GM19397 (cell line): ENCODE data around the gene TMEM200A.
A peak's percentile ranks its signal among the peaks of the same experiment; 100 is the strongest.

Source experiments
- ATAC-seq: cut with Tn5 transposase; IDR thresholded peaks from one replicate; pipeline ENCODE4 v1.9.1; 2021; ENCODE audit warnings: mild to moderate bottlenecking, moderate library complexity; ENCODE audit not compliant: unreplicated experiment

TMEM200A gene

DNA sequence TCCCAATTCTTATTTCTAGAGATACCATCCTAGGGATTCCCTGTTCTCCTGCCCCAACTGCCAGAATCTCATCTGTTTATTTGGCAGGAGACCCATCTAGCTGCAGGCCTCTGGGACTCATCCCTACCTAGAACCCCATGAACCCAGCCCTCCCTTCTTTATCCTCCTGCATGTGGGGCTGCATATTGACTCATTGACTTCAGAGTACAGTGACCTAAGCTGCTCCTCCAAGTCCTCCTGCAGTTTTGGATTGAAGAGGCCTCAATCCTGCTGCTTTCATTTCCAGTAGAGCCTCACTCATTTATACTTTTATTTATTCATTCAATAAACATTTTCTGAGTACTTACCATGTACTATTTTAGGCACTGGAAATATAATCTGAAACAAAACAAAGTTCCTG, 11.6 kb downstream of the TMEM200A start:
- no peak for ATAC-seq

DNA sequence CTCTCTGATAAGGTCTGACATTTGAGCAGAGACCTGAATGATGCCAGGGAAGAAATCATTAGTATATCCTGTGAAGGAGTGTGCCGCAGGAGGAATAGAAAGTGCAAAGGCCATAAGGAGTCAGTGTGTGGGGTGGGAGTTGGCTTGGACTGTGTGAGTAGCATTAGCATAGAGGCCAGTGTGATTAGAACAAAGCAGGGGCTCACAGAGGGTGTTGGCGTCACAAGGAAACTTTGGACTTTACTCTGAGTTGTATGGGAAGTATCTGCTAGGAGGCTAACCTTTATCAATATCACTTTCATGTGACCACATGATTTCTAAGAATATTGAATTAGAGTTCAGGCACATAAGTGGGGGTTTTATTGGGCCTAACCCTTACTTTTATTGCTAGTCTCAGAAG, 12.1 kb downstream of the TMEM200A start:
- no peak for ATAC-seq

DNA sequence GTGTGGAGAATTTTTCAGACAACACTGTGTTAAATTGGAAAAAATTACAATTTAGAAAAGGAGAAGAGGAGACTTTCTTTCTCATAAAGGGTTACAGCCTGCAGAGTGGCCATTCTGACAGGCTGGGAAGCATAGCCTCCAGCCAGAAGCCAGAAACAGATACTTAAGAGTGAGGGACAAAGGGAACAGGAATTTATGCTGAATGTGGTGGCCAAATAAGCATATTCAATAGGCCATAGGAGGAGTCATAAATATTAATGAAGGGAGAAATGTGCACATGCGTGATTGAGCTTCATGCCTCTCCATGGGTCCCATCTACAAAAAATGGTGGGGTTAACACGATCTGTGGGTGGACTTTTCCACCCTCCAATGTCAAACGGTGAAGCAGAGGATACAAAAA, 13.4 kb downstream of the TMEM200A start:
- no peak for ATAC-seq

DNA sequence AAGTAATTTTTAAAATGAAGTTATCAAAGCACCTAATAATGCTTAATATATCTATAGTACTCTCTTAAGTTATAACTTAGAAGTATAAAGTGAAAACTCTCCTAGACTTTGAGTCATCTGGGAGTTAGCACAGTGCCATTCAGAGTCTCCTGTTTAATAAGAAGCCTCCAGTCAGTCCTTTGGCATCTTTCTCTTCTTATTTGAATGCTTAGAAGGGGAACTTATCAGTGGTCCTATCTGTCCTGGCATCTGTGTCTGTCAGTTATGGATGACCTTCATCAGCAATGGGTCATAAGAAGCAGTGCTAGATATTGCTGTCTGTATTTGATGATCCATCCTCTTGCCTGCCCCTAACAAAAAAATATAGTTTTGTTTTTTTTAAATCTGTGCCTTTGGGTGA, 15.2 kb downstream of the TMEM200A start:
- no peak for ATAC-seq

DNA sequence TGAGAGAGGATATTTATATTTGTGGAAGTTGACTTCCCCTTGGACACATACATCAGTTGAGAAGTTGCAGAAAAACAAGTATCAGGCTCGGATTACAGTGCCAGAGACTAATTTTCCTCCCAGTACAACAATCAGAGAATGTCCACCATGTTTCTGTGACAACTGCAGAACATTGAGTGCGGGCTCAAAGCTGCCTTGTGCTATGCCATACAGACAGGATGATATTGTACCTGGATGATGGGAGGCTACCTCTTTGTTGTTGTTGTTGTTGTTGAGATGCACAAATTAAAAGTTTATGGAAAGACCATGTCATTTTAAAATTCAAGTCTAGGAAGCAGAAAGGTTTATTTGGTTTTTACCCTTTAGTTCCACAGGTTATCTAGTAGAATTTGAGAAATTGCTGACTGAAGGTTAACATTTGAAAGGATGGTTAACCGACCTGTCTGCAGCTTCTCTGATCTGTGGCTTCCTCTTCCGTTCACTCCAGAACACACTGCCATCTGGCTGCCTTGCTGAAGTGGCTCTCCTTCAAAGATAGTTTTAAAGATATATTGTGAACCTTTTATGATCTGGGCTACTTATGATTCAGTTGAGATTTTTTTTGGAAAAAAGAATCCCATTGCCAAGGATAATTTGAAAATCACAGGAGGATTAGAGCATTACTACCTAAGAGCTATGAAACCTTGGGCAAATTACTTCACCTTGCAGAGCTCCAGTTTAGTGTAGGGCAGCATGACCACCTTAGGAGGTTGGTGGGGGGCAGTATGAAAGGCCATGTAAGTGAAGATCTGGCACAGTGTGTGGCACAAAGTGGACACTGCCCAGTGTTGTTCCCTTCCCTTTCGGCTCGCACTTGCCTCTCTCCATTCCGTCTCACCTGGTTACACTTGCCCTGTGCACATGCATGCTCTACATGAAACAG, 15.9 kb downstream of the TMEM200A start:
- ATAC-seq, result peak; percentile 77

DNA sequence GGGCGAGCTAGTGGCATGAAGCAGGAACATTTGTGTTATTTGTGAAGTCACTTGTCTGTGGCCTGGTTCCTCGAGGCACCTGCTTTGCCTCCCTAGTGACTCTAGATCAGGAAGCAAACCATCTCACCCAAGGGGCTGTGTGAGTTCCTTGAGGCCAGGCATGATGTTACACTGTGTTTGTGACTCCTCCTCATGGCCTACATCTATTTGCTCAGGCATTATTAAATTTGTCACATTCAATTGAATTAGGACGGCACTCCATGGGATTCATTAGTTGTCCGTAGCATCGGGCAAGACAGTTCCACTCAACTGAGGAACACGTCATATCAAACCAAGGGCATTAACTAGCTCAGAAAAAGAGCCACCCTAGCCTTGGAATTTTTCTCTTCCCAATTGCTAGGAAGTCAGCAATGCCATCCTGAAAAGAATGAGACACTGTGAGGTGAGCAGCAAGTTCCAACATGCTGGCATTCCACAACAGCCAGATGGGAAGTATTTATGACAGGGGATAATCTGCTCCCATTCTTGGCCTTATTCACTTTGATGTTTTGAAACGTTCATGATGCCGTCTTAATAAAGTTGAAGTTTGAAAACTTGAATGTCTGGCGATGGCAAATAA, 17.2 kb downstream of the TMEM200A start:
- no peak for ATAC-seq

DNA sequence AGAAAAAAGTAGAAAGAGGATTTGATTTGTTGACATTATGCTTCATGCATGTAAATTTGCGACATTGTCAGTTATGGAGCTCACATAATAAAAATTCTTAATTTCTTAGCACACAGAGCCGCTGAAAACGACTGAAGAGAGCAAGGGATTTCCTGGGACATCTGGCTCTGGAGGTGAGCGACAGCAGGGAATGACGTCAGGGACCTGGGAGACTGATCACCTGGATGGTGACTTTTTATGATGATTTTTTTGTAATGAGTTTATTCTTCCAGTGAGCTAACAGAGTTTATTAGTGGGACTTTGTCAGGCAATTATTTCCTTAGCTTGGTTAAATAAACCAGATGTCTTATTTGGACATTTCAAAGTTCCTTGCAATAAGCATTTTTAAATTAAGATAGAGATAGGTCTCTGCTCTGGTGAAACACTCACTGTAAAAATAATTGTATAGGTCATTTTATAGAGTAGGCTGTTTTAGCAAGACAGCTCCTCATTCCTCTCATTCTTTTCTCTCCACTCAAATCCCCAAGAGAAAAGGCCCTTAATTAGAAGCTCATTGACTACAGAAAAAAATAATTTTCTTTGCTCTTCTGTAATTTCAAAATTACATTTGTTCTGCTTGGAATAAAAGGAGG, 19.4 kb downstream of the TMEM200A start:
- ATAC-seq, result no peak

DNA sequence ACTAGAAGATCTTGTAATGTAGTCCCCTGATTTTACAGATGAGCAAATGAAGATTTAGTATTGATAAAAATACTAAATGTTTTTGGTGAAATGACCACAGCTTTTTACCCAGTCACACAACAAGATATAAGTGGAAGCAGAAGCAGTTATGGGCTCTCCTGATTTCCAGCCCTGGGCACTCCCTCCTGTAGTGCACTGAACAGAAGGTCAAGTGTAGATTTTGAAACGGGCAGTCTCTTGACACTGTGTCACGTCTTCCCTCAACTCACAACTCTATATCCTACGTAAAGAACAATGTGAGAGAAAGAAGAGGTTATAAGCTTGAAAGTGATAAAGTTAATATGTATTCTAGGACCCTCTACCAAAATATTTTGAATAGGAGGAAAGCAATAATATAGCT, 23.3 kb downstream of the TMEM200A start:
- no peak for ATAC-seq

DNA sequence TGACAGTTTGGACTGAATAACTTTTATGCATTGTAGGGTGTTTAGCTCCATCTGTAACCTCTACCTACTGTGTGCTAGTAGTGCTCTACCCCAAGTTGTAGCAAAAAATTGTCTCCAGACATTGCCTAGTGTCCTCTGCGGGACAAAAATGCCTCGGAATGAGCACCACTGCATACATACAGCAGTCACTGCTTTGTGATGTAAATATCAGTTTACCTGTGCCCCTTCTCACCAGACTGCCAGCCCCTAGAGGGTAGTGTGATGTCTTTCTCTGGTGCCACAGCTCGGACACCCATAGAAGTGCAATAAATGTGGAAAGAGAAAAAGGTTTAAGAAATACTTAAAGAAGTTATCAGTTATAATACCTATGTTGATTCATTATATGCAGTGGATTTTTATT, 25.1 kb downstream of the TMEM200A start:
- no peak for ATAC-seq

DNA sequence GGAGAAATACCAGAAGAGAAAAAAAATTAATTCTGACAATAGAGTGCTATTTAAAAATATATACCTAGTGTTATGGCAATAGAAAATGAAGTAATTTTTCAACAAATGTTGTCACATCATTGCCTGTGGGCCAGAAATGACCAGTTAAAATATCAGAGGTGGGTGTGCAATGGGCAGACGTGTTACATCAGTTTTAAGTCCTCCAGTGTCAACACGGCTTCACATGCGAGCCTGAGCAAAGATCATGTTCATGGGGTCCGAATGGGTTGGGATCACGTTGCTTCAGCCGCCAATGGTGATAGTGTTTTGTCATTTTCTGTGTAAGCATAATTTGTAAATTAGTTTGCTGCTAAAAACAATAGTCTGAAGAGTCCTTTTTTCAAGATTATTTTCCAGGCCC, 27.5 kb downstream of the TMEM200A start:
- no peak for ATAC-seq

DNA sequence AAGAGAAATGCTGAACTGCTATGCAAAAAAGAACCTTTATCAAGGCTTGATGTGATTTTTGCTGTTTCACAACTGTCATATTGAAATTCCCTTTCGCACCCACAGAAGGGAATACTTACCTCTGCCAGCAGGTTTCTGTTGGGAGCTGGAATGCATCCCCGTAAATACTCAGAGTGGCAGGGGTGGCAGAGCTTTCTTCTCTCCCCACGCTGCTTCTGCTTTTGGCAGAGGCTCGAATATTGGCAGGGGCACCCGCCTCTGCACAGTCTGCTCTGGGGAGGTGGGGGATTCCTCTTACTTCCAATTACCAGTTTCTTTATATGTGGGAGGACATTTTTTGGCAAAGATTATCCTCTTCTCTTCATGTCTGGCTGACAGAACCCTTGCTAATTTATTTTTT, 28.4 kb downstream of the TMEM200A start:
- ATAC-seq, result no peak

DNA sequence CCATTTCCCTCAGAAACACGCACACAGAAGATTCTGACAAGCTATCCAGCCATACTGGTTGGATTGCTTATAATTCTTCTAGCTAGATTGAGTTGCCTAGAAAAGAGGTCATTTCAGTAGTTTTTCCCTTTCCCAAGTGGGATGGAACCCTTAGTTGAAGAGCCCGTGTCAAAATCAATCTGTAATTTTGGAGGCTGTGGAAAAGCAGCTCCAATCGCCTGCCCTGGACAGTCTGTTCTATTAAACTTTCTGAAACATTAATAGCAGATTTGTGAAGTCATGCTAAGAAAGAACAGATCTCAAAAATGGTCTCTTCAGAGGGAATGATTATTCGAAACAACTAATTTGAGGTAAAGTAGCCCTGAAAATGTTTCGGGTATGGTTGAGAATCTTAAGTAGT, 29.3 kb downstream of the TMEM200A start:
- ATAC-seq, result no peak

DNA sequence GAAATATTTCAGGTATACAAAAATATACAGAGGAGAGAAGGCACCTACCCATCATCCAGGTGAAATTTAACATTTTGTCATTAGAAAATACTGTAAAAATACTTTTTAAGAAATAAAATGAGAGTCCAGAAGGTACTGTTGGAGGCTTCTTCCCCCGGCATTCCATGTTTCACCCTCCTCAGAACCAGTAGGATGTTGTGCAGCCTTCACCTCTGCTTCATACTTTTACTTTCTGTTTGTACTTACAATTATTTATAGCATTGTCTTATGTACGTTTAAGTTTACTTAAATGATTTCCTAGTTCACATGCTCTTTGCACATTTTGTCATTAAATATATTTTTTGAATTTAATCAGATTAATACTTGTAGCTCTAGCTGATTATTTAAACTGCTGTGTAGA, 30.9 kb downstream of the TMEM200A start:
- ATAC-seq, result no peak

DNA sequence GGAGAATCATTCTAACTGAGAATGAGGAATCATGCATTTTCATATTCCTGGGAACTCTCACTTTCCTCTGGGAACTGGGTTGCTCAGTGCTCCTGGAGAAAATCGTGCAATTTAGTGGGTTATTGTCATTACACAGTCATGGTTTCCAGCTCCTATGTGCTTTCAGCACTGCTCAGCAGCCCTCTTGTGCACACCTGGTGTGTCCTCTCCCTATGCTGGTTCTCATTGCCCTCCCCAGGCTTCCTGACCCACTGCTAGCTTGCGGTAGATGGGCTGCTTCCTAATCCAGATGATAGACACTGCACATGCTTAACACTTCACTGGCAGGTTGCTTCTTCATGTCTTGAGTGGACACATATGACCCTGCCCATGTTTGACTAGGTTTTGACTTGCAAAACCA, 39.7 kb downstream of the TMEM200A start:
- ATAC-seq, result no peak

DNA sequence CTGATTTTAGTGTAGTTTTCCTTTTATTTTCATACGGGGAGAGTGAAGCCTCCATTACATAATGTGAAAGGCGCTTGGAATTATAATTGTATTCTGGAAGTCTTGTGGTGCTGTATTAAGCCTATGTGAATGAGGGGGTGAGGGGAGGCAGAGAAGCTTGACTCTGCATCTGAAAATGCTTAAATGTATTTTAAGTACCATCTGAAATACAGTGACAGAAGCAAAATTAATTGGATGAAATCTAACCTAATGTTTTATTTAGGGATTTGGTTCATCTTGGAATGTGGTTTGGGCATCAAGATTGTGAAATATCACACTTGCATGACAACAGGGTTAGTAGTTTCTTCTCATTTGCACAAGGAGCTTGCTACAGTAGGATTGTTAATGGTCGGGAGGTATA, 41.2 kb downstream of the TMEM200A start:
- no peak for ATAC-seq

DNA sequence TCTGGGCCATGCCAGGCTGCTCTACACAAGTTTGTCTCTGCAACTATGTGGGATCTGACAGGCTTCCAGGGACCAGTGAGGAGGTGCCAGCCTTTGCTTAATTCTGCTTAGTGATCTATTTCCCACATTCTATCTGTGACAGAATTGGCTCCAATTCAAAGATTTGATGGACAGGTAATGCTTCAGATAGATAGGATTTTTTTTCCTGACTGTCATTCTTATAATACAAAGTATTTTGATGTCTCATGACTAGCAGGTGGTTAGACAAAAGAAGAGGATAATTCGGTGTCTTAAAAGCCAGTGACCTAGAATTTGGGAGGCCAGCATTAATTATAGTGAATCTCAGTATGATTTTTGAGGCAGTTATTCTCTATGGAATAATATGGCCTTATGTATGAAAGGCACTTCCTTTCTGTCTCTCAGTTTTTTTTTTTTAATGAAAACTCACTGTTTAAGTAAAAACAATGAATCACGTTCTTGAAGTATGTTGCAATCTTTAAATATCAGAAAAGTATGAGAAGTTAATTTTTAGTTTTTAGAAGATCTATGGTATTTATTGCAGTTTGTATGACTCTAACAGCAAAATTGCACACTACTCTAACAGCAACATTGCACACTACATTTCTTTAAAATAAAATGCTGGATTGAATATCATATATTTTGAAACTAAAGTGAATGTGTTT, 43.7 kb downstream of the TMEM200A start:
- ATAC-seq, result no peak

DNA sequence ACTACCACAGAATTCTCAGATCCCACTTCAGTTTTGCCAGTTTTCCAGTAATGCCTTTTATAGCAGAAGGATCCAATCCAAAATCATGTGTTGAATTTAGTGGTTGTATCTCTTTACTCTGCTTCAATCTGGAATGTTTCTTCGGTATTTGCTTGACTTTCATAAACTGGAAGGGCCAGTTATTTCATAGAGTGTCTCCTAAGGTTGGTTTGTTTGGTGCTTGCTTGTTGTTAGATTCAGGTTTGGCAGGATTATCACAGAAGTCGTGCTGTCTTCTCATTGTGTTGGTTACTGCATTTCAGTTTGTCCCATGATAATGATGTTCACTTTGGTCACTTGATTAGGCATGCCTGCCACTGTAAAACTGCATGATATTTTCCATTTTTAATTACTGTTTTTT, 45.7 kb downstream of the TMEM200A start:
- no peak for ATAC-seq

DNA sequence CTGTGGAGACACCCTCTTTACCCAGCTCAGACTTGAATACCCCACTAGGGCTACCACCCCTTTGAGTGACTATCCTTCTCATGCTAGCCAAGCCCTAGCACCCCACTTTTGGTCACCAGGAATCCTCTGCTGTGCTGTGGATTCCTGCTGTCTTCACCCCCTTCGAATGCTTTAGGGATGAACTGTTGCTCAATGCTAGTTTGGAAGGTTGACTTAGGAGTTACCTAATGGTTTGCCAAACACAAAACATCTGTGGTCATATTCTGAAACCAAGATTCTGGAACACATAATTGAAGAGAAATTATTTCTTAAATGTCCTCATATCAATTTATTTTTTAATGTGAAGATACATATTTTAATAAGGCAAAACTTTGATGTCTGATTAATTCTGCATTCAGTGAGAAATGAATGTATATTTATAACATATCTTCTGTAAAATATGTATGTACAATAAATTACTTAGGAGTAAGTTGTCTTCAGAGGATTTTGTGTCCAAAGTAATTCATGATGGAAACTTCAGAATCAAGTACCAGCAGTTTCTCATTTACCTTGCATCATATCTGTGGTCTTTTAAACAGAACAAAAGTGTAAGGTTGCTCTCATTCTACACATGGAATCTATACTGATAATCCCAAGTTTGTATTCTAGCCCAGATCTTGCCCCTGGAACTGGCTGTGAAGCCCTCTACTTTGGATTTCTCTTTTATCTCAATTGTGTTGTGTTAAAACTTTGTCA, 46.9 kb downstream of the TMEM200A start:
- no peak for ATAC-seq

DNA sequence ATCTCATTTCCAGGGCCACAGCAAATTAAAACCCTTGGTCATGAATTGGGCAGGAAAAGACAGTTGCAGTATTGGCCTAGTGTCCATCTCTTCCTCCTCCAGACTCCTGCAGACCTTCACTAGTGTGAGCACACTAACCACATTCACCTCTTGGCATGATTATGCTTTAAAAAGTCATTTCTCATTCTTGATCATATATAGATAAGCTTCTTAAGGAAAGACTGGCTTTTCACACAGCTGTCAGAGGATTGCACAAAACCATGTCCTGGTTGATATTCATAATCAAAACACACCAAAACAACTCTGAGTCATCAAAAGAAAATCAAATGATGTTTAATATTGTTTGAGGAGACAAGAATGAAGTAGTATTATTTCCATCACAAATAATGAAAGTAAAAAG, 52.1 kb downstream of the TMEM200A start:
- no peak for ATAC-seq

DNA sequence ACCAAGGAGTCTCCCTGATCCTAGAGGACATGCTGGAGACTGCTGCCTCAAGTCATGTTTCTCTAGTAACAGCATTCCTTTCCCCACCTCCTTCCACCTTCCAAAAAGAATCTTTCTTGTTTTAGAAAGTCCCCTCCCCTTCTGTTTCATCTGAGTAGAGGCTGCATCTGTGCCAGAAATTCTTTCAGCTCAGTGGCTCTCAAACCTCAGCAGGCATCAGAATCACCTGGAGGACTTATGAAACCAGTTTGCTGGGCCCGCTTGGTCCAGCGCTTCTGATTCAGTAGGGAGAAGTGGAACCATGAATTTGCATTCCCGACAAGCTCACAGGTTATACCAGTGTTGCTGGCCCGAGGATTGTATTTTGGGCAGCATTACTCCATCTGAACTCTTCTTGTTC, 55.1 kb downstream of the TMEM200A start:
- ATAC-seq, result no peak

DNA sequence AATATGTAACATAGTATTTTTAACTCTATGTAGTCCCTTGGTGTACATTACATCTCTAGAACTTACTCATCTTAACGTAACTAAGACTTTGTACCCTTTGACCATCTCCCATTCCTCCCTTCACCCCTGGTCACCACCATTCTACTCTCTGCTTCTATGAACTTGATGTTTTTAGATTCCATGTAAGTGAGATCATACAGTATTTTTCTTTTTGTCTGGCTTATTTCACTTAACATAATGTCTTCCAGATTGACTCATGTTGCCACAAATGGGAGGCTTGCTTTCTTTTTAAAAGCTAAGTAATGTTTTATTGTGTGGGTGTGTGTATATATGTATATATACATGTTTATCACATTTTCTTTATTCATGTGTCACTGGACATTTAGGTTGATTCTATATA, 55.8 kb downstream of the TMEM200A start:
- no peak for ATAC-seq
